HCT116 (cell line): ENCODE data around the gene MNT. TPM values are rescaled to one million over a fixed set of nuclear protein-coding genes. Genes with fewer than 3 reads are reported as not detected.

ENCODE experiments used
- ATAC-seq: fragments of 200-7000 bp; cut with Tn5 transposase; 2 replicates; pipeline ENCODE4 v1.9.1; 2020; ENCODE audit warnings: mild to moderate bottlenecking, moderate library complexity
- BruUV-seq: library from RNA; stranded (reverse); fragments of 400-500 nt; replicated peaks from 2 replicates; lab custom pipeline; 2021; lab: Mats Ljungman, UMichigan
- CTCF ChIA-PET: fragments of 300-600 bp; sonication (Branson Sonifier 250); formaldehyde crosslinking; loops from one replicate; lab custom pipeline; 2021; ENCODE audit warnings: antibody characterized with exemption; lab: Charles Lee
- POLR2A ChIA-PET: fragments of 300-600, 350-600 bp; sonication (Branson Sonifier 250); formaldehyde crosslinking; loops from one replicate; lab custom pipeline; 2021; ENCODE audit warnings: antibody characterized with exemption; lab: Charles Lee
- RAD21 ChIA-PET, 2 experiments: fragments of 300-600 bp; sonication (Branson Sonifier 250); formaldehyde crosslinking; loops; one replicate each; lab custom pipeline; 2023; ENCODE audit warnings: low total read pairs in 2 of 2; ENCODE audit not compliant: uncharacterized antibody in 2 of 2, unreplicated experiment in 2 of 2, low non-redundant PET in 1 of 2; lab: Charles Lee
- DNase-seq: peaks from one replicate; pipeline ENCODE4 v3.0.0-alpha.2; 2010; ENCODE audit warnings: low read depth, low spot score
- H2AFZ ChIP-seq: fragments of 200-600 bp; shearing (Covaris generic), sonication (generic); 2 replicates; pipeline ENCODE4 v1.6.1; 2017; ENCODE audit warnings: low read depth, mixed run types, mixed read lengths, antibody characterized with exemption, low read length; ENCODE audit not compliant: poor library complexity, severe bottlenecking
- H3K27ac ChIP-seq: 2 replicates; pipeline ENCODE4 v1.5.1; 2012; ENCODE audit warnings: low read depth, low read length
- H3K27me3 ChIP-seq: fragments of 200-600 bp; sonication (generic); 2 replicates; pipeline ENCODE4 v1.6.1; 2016; ENCODE audit warnings: mixed run types, low read length, mixed read lengths; ENCODE audit not compliant: insufficient read depth
- H3K36me3 ChIP-seq, 2 experiments: fragments of 200-500 bp in 1 of 2; fragments of 200-600 bp in 1 of 2; sonication (Bioruptor generic) in 1 of 2; sonication (generic) in 1 of 2; 2 replicates each; pipeline versions ENCODE4 v1.5.1 to v1.6.1; 2014 to 2016; ENCODE audit warnings: low read length in 2 of 2, inconsistent platforms in 1 of 2, mixed read lengths in 1 of 2, mixed run types in 1 of 2; ENCODE audit not compliant: insufficient read depth in 2 of 2, control insufficient read depth in 1 of 2
- H3K4me1 ChIP-seq, 2 experiments: fragments of 200-600 bp in 1 of 2; sonication (generic) in 1 of 2; 2 replicates each; pipeline versions ENCODE4 v1.5.1 to v1.6.1; 2012 to 2017; ENCODE audit warnings: low read length in 2 of 2, inconsistent platforms in 1 of 2, mild to moderate bottlenecking in 1 of 2, mixed read lengths in 1 of 2, mixed run types in 1 of 2, moderate library complexity in 1 of 2; ENCODE audit not compliant: insufficient read depth in 2 of 2, control insufficient read depth in 1 of 2
- H3K4me2 ChIP-seq: fragments of 200-600 bp; sonication (generic); 2 replicates; pipeline ENCODE4 v1.6.1; 2017; ENCODE audit warnings: mixed run types, low read length, mixed read lengths
- H3K4me3 ChIP-seq, 2 experiments: fragments of 200-600 bp in 1 of 2; sonication (generic) in 1 of 2; replicated peaks in 1 of 2; 2 replicates each; pipeline ENCODE4 v1.5.1; 2011 to 2016; ENCODE audit warnings: low read length in 2 of 2, control low read depth in 1 of 2, low read depth in 1 of 2, mild to moderate bottlenecking in 1 of 2, mixed read lengths in 1 of 2, mixed run types in 1 of 2
- H3K79me2 ChIP-seq: fragments of 200-600 bp; sonication (generic); 2 replicates; pipeline ENCODE4 v1.6.1; 2017; ENCODE audit warnings: mild to moderate bottlenecking, mixed run types, low read length, moderate library complexity, mixed read lengths; ENCODE audit not compliant: insufficient read depth
- H3K9ac ChIP-seq: fragments of 200-600 bp; sonication (generic); 2 replicates; pipeline ENCODE4 v1.6.1; 2016; ENCODE audit warnings: low read length, mixed read lengths
- H3K9me2 ChIP-seq: fragments of 200-600 bp; sonication (generic), shearing (Covaris generic); 2 replicates; pipeline ENCODE4 v1.6.1; 2017; ENCODE audit warnings: mixed run types, mild to moderate bottlenecking, moderate library complexity; ENCODE audit not compliant: insufficient read depth
- H3K9me3 ChIP-seq, 2 experiments: fragments of 200-500 bp in 1 of 2; fragments of 200-600 bp in 1 of 2; sonication (Bioruptor generic) in 1 of 2; sonication (generic) in 1 of 2; 2 replicates each; pipeline ENCODE4 v1.6.1; 2014 to 2017; ENCODE audit warnings: low read length in 2 of 2, mixed read lengths in 2 of 2, inconsistent platforms in 1 of 2, low read depth in 1 of 2, mild to moderate bottlenecking in 1 of 2, mixed run types in 1 of 2, moderate library complexity in 1 of 2; ENCODE audit not compliant: control insufficient read depth in 1 of 2, insufficient read depth in 1 of 2
- H4K20me1 ChIP-seq: fragments of 200-600 bp; sonication (generic), shearing (Covaris generic); 2 replicates; pipeline ENCODE4 v1.6.1; 2017; ENCODE audit warnings: mixed run types, mild to moderate bottlenecking, moderate library complexity; ENCODE audit not compliant: insufficient read depth
- ATF3 ChIP-seq: IDR thresholded peaks from 2 replicates; pipeline ENCODE4 v1.6.1; 2012
- CBX3 ChIP-seq: IDR thresholded peaks from 2 replicates; pipeline ENCODE4 v1.6.1; 2012; ENCODE audit warnings: low read depth
- CEBPB ChIP-seq: IDR thresholded peaks from 2 replicates; pipeline ENCODE4 v1.6.1; 2012; ENCODE audit warnings: low read depth
- CTCF ChIP-seq, 3 experiments: fragments of 200-600 bp in 1 of 3; sonication (generic) in 1 of 3; IDR thresholded peaks in 2 of 3; conservative IDR thresholded peaks in 1 of 3; 2 replicates each; pipeline ENCODE4 v1.5.1; 2012 to 2017; ENCODE audit warnings: low read depth in 2 of 3, low read length in 2 of 3, antibody characterized with exemption in 1 of 3, borderline replicate concordance in 1 of 3, control low read depth in 1 of 3, mild to moderate bottlenecking in 1 of 3, mixed read lengths in 1 of 3, mixed run types in 1 of 3, moderate library complexity in 1 of 3; ENCODE audit not compliant: insufficient read depth in 1 of 3
- ELF1 ChIP-seq: IDR thresholded peaks from 2 replicates; pipeline ENCODE4 v1.6.1; 2012; ENCODE audit warnings: low read depth, borderline replicate concordance
- EZH2 ChIP-seq: fragments of 200-600 bp; sonication (generic); IDR thresholded peaks from 2 replicates; pipeline ENCODE4 v1.6.1; 2017; ENCODE audit warnings: antibody characterized with exemption, mixed run types
- EZH2phosphoT487 ChIP-seq: fragments of 200-600 bp; IDR thresholded peaks from 2 replicates; pipeline ENCODE4 v1.6.1; 2018; ENCODE audit warnings: antibody characterized with exemption, borderline replicate concordance
- FOSL1 ChIP-seq: IDR thresholded peaks from 2 replicates; pipeline ENCODE4 v1.6.1; 2012; ENCODE audit warnings: low read depth
- MAX ChIP-seq: IDR thresholded peaks from 2 replicates; pipeline ENCODE4 v1.6.1; 2012
- POLR2A ChIP-seq: IDR thresholded peaks from 2 replicates; pipeline ENCODE4 v1.7.0; 2011; ENCODE audit warnings: borderline replicate concordance; ENCODE audit not compliant: insufficient read depth, insufficient read length; ENCODE audit errors: extremely low read depth
- POLR2AphosphoS5 ChIP-seq: IDR thresholded peaks from 2 replicates; pipeline ENCODE4 v1.6.1; 2011; ENCODE audit warnings: mild to moderate bottlenecking, low read depth, low read length, moderate library complexity
- RAD21 ChIP-seq: IDR thresholded peaks from 2 replicates; pipeline ENCODE4 v1.6.1; 2012; ENCODE audit warnings: low read depth, mild to moderate bottlenecking
- REST ChIP-seq: IDR thresholded peaks from 2 replicates; pipeline ENCODE4 v1.6.1; 2012; ENCODE audit warnings: low read depth
- SIN3A ChIP-seq: IDR thresholded peaks from 2 replicates; pipeline ENCODE4 v1.6.1; 2012; ENCODE audit warnings: low read depth
- SP1 ChIP-seq: IDR thresholded peaks from 2 replicates; pipeline ENCODE4 v1.6.1; 2012; ENCODE audit warnings: low read depth
- SRF ChIP-seq: IDR thresholded peaks from 2 replicates; pipeline ENCODE4 v1.6.1; 2012; ENCODE audit warnings: low read depth
- YY1 ChIP-seq: IDR thresholded peaks from 2 replicates; pipeline ENCODE4 v1.6.1; 2011; ENCODE audit warnings: low read length, low read depth, moderate library complexity, mild to moderate bottlenecking; ENCODE audit not compliant: insufficient replicate concordance; ENCODE audit errors: extremely low read depth
- ZBTB33 ChIP-seq: IDR thresholded peaks from 2 replicates; pipeline ENCODE4 v1.6.1; 2011; ENCODE audit warnings: mild to moderate bottlenecking, low read length, moderate library complexity; ENCODE audit not compliant: insufficient replicate concordance; ENCODE audit errors: extremely low read depth
- intact Hi-C: fragments of 100-400 bp; cut with micrococcal nuclease; formaldehyde crosslinking; loops from 2 replicates; pipeline ENCODE4 v1.10.0; 2022
- total RNA-seq: library from RNA; stranded (reverse); gene quantifications from one replicate; pipeline ENCODE4 v1.2.1, GENCODE V29; 2021; ENCODE audit not compliant: unreplicated experiment

MNT gene
- total RNA-seq, 1 experiment from 2014 or later = 37.0 TPM

- TF ChIP-seq REST (no peak), RAD21 (no peak), POLR2AphosphoS5 (no peak), SIN3A (no peak)
These were observed 26.4 kb upstream of the MNT start (continued) for GRCh38 chr17:2427215-2427614.

GRCh38 chr17:2423271-2423670 is 22.4 kb upstream of the MNT start:
- BruUV-seq = no TSS peak
- H3K4me1 ChIP-seq = no peaks in the 10 kb centered on the region
- H3K79me2 ChIP-seq = peaks cover 7% of the 10 kb centered on the region; the same call in 1 of the 2 replicates
- no peaks in the 10 kb centered on the region for H4K20me1 ChIP-seq
- POLR2A ChIA-PET = no interaction called here
- no peaks in the 10 kb centered on the region for H3K27me3 ChIP-seq
- ATAC-seq (no peak), DNase-seq (no peak)
- no peak overlapping the region for H3K27ac ChIP-seq
- H3K4me3 ChIP-seq = no peak overlapping the region
- H3K4me2 ChIP-seq = no peak overlapping the region
- no peak overlapping the region for H3K9ac ChIP-seq
- H2AFZ ChIP-seq = no peak overlapping the region
- H3K9me3 ChIP-seq = no peaks in the 10 kb centered on the region
- intact Hi-C loops = loop anchor here (10.0 kb wide), 1 partner anchor 252 kb away; no protein-coding TSS in a partner anchor
- RAD21 ChIA-PET = no interaction called here
- no peaks in the 10 kb centered on the region for H3K9me2 ChIP-seq
- CTCF ChIA-PET = no interaction called here
- H3K36me3 ChIP-seq = peaks cover 9 to 15% of the 10 kb centered on the region in 2 experiments; a peak in 2 of 4 replicates
- TF ChIP-seq ZBTB33 (no peak), FOSL1 (no peak), CEBPB (no peak), MAX (no peak), SP1 (no peak), ATF3 (no peak), CBX3 (no peak), EZH2 (no peak), YY1 (no peak), CTCF (IDR thresholded peaks at IDR 0.05 in 2 of 3, conservative IDR thresholded peaks at IDR 0.05 in 1 of 3; ENCODE audit: borderline replicate concordance in 1 of 3, insufficient read depth in 1 of 3, low read depth in 2 of 3, low read length in 2 of 3) (no peak), SIN3A (no peak), ELF1 (no peak), POLR2A (no peak), SRF (no peak), POLR2AphosphoS5 (no peak), EZH2phosphoT487 (no peak)
